KOPT-K1 (cell line): ENCODE results near the gene GPN2.
"Not testable (repeated sequence)": the region's sequence is repeated elsewhere in the genome, so short reads cannot be mapped to it uniquely, and the experiment has no call there.

ENCODE experiments used
- H3K27ac ChIP-seq: fragments of 200-600 bp; sonication (generic); 2 replicates; pipeline ENCODE4 v1.5.1; 2016; ENCODE audit warnings: antibody characterized with exemption, mild to moderate bottlenecking, low read depth, low read length; ENCODE audit not compliant: poor library complexity, severe bottlenecking
- H3K36me3 ChIP-seq: fragments of 200-600 bp; sonication (generic); 2 replicates; pipeline ENCODE4 v1.5.1; 2017; ENCODE audit warnings: antibody characterized with exemption, mild to moderate bottlenecking, low read length, moderate library complexity; ENCODE audit not compliant: insufficient read depth
- H3K9me3 ChIP-seq: fragments of 200-600 bp; sonication (generic); 2 replicates; pipeline ENCODE4 v1.5.1; 2017; ENCODE audit warnings: antibody characterized with exemption, low read length, mild to moderate bottlenecking; ENCODE audit not compliant: insufficient read depth, poor library complexity, severe bottlenecking

GPN2 gene

GRCh38 chr1:26879793-26880192 lies 10.3 kb downstream of the GPN2 start:
- Histone ChIP-seq H3K36me3 (peaks cover 97% of the 10 kb centered on the region), H3K9me3 (no peaks in the 10 kb centered on the region), H3K27ac (no peak overlapping the region)

- Histone ChIP-seq H3K36me3 (peaks cover 72% of the 10 kb centered on the region), H3K9me3 (no peaks in the 10 kb centered on the region), H3K27ac (peak overlapping the region; percentile 13)
Observed at GRCh38 chr1:26877326-26877725, 12.8 kb downstream of the GPN2 start.

GRCh38 chr1:26874896-26875295 lies 15.2 kb downstream of the GPN2 start:
- H3K9me3 ChIP-seq: no peaks in the 10 kb centered on the region
- H3K27ac ChIP-seq: no peak overlapping the region

GRCh38 chr1:26873097-26873496 lies 17.0 kb downstream of the GPN2 start:
- H3K9me3 ChIP-seq, H3K27ac ChIP-seq: not testable (repeated sequence)
- peaks cover 31% of the 10 kb centered on the region for H3K36me3 ChIP-seq

More at GRCh38 chr1:26874896-26875295, 15.2 kb downstream of the GPN2 start:
- H3K36me3 ChIP-seq: peaks cover 49% of the 10 kb centered on the region

GRCh38 chr1:26864610-26865480 lies 25.2 kb downstream of the GPN2 start:
- H3K9me3 ChIP-seq: no peaks in the 10 kb centered on the region
- H3K36me3 ChIP-seq: no peaks in the 10 kb centered on the region

GRCh38 chr1:26863685-26864077 lies 26.4 kb downstream of the GPN2 start:
- H3K27ac ChIP-seq: peak overlapping the region; percentile 99
- no peaks in the 10 kb centered on the region for H3K36me3 ChIP-seq
- H3K9me3 ChIP-seq: no peaks in the 10 kb centered on the region

More at GRCh38 chr1:26864610-26865480, 25.2 kb downstream of the GPN2 start:
- peak overlapping the region; percentile 99 for H3K27ac ChIP-seq

GRCh38 chr1:26862781-26863684 lies 27.1 kb downstream of the GPN2 start, which contains the start of gene SFN:
SFN (plus strand) TSS chr1:26863149; CDS start chr1:26863213, 64 bp downstream.
- Histone ChIP-seq H3K9me3 (no peaks in the 10 kb centered on the region), H3K27ac (peak within 1 kb of the TSS; percentile 99), H3K36me3 (no peaks in the 10 kb centered on the region)

GRCh38 chr1:26861889-26862378 lies 28.1 kb downstream of the GPN2 start:
- H3K9me3 ChIP-seq: no peaks in the 10 kb centered on the region
- H3K27ac ChIP-seq: no peak overlapping the region
- no peaks in the 10 kb centered on the region for H3K36me3 ChIP-seq

GRCh38 chr1:26861286-26861701 lies 28.8 kb downstream of the GPN2 start:
- H3K9me3 ChIP-seq: no peaks in the 10 kb centered on the region
- H3K36me3 ChIP-seq: peaks cover 2% of the 10 kb centered on the region; the same call in 1 of the 2 replicates
- H3K27ac ChIP-seq: no peak overlapping the region

- no peak overlapping the region for H3K27ac ChIP-seq
- peaks cover 23% of the 10 kb centered on the region for H3K36me3 ChIP-seq
- no peaks in the 10 kb centered on the region for H3K9me3 ChIP-seq
Observed at GRCh38 chr1:26858891-26859640, 31.0 kb downstream of the GPN2 start.

GRCh38 chr1:26858160-26858559 lies 31.9 kb downstream of the GPN2 start:
- Histone ChIP-seq H3K9me3 (no peaks in the 10 kb centered on the region), H3K27ac (no peak overlapping the region), H3K36me3 (peaks cover 32% of the 10 kb centered on the region)

- H3K36me3 ChIP-seq: peaks cover 38% of the 10 kb centered on the region
- no peaks in the 10 kb centered on the region for H3K9me3 ChIP-seq
- no peak overlapping the region for H3K27ac ChIP-seq
Observed at GRCh38 chr1:26857473-26858060, 32.5 kb downstream of the GPN2 start.

GRCh38 chr1:26856604-26857469 lies 33.2 kb downstream of the GPN2 start:
- Histone ChIP-seq H3K27ac (no peak overlapping the region), H3K9me3 (no peaks in the 10 kb centered on the region), H3K36me3 (peaks cover 45% of the 10 kb centered on the region)
